GM10266 (cell line): ENCODE measurements around the gene NEK10.
"Not testable (repeated sequence)": the region's sequence is repeated elsewhere in the genome, so short reads cannot be mapped to it uniquely, and the experiment has no call there.

Experiments used
- DNase-seq: peaks from one replicate; pipeline ENCODE4 v3.0.0; 2012; ENCODE audit errors: extremely low spot score
- CTCF ChIP-seq: IDR thresholded peaks from 2 replicates; pipeline ENCODE4 v1.5.1; 2012; ENCODE audit warnings: mild to moderate bottlenecking, low read depth; ENCODE audit not compliant: control insufficient read depth, insufficient read depth; ENCODE audit errors: missing control alignments

Gene NEK10

GRCh38 chr3:27311400-27311799 lies 57.8 kb downstream of the NEK10 start:
- no peak for DNase-seq
- no peak for TF ChIP-seq CTCF

- DNase-seq = no peak
- no peak for TF ChIP-seq CTCF
Measured at GRCh38 chr3:27310688-27311087, 58.5 kb downstream of the NEK10 start.

GRCh38 chr3:27307566-27307965 lies 61.6 kb downstream of the NEK10 start:
- TF ChIP-seq CTCF = no peak

GRCh38 chr3:27302891-27303290 lies 66.3 kb downstream of the NEK10 start:
- no peak for DNase-seq
- TF ChIP-seq CTCF = no peak

More at GRCh38 chr3:27307566-27307965, 61.6 kb downstream of the NEK10 start:
- DNase-seq = no peak

GRCh38 chr3:27298981-27299380 lies 70.2 kb downstream of the NEK10 start:
- not testable (repeated sequence) for DNase-seq

- TF ChIP-seq CTCF = no peak
- no peak for DNase-seq
Measured at GRCh38 chr3:27293939-27294338, 75.2 kb downstream of the NEK10 start.

GRCh38 chr3:27290760-27291159 lies 78.4 kb downstream of the NEK10 start:
- TF ChIP-seq CTCF = no peak
- DNase-seq = no peak

GRCh38 chr3:27289769-27290413 lies 79.3 kb downstream of the NEK10 start:
- TF ChIP-seq CTCF = no peak
- no peak for DNase-seq
